ENCODE results near the gene CLUH. TPM values are rescaled to one million over a fixed set of nuclear protein-coding genes. Genes with fewer than 3 reads are reported as not detected.

The CLUH gene
- total RNA-seq, 2 experiments from 2014 or later: 34.4 to 34.8 TPM

DNA sequence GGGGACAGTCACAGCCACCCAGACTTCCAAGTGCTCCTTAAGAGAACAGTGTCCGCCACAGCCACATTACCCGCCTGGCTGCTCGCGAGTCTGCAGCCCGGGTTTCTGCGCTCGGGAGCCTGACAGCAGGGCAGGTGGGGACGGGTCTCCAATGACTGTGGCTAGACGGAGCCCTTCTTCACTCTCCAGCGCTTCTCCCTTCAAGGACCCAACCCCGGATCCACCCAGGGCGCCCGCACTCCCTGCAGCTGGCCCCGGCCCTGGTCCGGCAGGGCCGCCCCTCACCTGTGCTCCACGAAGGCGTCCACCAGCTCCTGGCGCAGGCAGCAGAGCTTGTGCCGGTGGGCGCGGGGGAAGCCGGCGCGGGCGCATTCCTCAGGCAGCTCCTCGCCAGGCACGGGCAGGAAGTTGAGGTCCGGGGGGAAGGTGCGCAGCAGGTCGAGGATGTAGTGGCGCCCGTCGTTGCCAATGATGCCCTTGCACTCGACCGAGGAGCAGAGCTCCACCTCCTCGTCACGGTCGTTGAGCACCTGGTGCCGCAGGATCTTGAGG, 13.9 kb downstream of the CLUH start:
- intact Hi-C loops (cut with DNase I, micrococcal nuclease): no loop called here
- H3K4me1 ChIP-seq (ENCODE audit: insufficient read depth, low read length): no peaks in the 10 kb centered on the region
- H3K27ac ChIP-seq (ENCODE audit: low read depth in 1 of 2, low read length in 2 of 2): no peak overlapping the region
- no peaks in the 10 kb centered on the region for H3K9me3 Mint-ChIP-seq
- no peaks in the 10 kb centered on the region for H3K27me3 Mint-ChIP-seq
- H3K4me1 Mint-ChIP-seq (ENCODE audit: low read depth): no peaks in the 10 kb centered on the region
- H3K9me3 ChIP-seq (ENCODE audit: control insufficient read depth in 1 of 2, insufficient read depth in 1 of 2, low read length in 2 of 2): no peaks in the 10 kb centered on the region
- no peak for ATAC-seq (ENCODE audit: poor library complexity)
- peak in 1 of 14 experiments; percentile 11 for DNase-seq
- no peak overlapping the region for H3K4me3 ChIP-seq (ENCODE audit: low read length)
- H3K27me3 ChIP-seq (ENCODE audit: control insufficient read depth in 1 of 2, insufficient read depth in 2 of 2, low read length in 2 of 2): no peaks in the 10 kb centered on the region
- CTCF ChIA-PET: no interaction called here
- TF ChIP-seq, protein P1, sequence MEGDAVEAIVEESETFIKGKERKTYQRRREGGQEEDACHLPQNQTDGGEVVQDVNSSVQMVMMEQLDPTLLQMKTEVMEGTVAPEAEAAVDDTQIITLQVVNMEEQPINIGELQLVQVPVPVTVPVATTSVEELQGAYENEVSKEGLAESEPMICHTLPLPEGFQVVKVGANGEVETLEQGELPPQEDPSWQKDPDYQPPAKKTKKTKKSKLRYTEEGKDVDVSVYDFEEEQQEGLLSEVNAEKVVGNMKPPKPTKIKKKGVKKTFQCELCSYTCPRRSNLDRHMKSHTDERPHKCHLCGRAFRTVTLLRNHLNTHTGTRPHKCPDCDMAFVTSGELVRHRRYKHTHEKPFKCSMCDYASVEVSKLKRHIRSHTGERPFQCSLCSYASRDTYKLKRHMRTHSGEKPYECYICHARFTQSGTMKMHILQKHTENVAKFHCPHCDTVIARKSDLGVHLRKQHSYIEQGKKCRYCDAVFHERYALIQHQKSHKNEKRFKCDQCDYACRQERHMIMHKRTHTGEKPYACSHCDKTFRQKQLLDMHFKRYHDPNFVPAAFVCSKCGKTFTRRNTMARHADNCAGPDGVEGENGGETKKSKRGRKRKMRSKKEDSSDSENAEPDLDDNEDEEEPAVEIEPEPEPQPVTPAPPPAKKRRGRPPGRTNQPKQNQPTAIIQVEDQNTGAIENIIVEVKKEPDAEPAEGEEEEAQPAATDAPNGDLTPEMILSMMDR (IDR thresholded peaks at IDR 0.05): no peak
- H3K36me3 ChIP-seq (ENCODE audit: insufficient read depth, low read length): peaks cover 62% of the 10 kb centered on the region
- no peak overlapping the region for H3K27ac Mint-ChIP-seq
- POLR2A ChIA-PET: no interaction called here
- H3K4me3 Mint-ChIP-seq: no peak overlapping the region
- peaks cover 37% of the 10 kb centered on the region for H3K36me3 Mint-ChIP-seq (ENCODE audit: low read depth)

DNA sequence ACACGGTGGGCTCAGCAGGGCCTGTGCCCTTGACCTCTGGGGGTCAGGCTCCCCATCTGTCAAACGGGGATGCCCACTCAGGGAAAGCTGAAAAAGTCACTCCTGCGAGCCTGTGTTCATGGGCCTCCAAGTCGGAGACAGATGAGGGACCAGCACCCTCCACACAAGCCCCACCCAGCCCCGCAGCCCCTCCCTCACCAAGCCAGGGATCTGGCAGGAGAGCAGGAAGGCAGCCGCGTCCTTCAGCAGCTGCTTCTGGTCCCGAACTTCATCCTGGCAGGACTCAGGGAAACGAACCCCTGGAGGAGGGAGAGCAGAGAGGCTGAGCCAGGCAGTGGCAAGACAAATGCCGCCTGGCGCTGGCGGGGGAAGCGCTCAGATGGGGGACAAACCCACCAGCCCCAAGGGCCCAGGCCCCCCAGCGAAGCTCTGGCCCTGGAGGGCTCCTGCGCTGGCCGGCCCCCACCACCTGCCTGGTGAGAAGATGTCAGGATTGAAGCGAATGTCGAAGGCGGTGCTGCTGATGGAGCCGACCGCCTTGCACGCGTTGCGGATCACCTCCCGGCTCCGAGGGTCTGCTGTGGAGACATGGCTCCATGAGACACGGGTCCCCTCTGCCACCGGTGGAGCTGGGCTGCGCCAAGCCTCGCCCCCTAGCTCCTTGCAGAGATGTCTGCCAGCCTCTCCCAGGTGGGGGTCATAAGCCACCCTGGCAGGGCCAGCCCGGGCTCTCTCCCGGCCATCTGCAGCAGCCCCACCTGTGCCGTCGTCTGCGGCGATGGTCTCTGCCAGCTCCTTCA, 15.4 kb downstream of the CLUH start:
- DNase-seq (peak in 1 of 14 experiments; percentile 31), ATAC-seq (ENCODE audit: poor library complexity) (no peak)
- no peak overlapping the region for H3K27ac Mint-ChIP-seq
- TF ChIP-seq, protein P1 (IDR thresholded peaks at IDR 0.05): no peak
- H3K4me1 ChIP-seq (ENCODE audit: insufficient read depth, low read length): no peaks in the 10 kb centered on the region
- peaks cover 30% of the 10 kb centered on the region for H3K36me3 Mint-ChIP-seq (ENCODE audit: low read depth)
- no peak overlapping the region for H3K4me3 ChIP-seq (ENCODE audit: low read length)
- peaks cover 60% of the 10 kb centered on the region for H3K36me3 ChIP-seq (ENCODE audit: insufficient read depth, low read length)
- POLR2A ChIA-PET: no interaction called here
- CTCF ChIA-PET: no interaction called here
- H3K27ac ChIP-seq (ENCODE audit: low read depth in 1 of 2, low read length in 2 of 2): no peak overlapping the region
- H3K9me3 Mint-ChIP-seq: no peaks in the 10 kb centered on the region
- H3K27me3 Mint-ChIP-seq: no peaks in the 10 kb centered on the region
- intact Hi-C loops (cut with DNase I, micrococcal nuclease): no loop called here
- H3K27me3 ChIP-seq (ENCODE audit: control insufficient read depth in 1 of 2, insufficient read depth in 2 of 2, low read length in 2 of 2): no peaks in the 10 kb centered on the region
- no peaks in the 10 kb centered on the region for H3K9me3 ChIP-seq (ENCODE audit: control insufficient read depth in 1 of 2, insufficient read depth in 1 of 2, low read length in 2 of 2)
- no peak overlapping the region for H3K4me3 Mint-ChIP-seq
- no peaks in the 10 kb centered on the region for H3K4me1 Mint-ChIP-seq (ENCODE audit: low read depth)

DNA sequence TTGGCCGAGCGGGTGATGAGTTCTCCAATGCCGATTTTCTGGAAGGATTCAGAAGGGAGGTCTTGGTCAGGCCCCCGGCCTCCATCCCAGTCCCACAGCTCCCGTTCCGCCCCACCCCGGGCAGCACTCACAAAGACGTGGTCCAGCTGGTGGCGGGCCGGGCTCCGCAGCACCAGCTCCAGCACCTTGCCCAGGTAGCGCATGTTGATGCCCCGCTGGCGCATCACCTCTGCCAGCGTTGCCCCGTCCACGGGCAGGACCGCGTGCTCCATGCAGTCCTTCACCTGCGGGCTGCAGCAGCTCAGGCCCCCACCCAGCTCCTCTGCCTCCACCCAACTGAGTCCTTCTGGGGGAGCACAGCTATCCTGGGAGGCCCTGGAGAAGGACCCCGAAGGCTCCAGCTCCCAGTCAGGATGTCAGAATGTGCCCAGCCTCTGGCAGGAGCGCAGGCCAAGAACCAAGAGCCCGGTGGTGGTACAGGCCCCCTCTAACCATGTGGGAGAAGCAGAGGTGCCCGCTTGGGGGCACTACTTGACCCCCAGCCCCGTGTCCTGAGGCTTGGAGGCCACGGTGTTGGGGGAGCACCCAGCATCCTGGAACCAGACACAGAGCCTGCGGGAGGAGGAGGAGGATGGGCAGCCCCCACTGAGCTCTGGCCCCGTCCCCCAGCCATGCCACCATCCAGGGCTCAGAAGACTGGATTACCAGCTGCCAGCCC, 16.2 kb downstream of the CLUH start:
- ATAC-seq (ENCODE audit: poor library complexity): no peak
- CTCF ChIA-PET: no interaction called here

More for the DNA sequence above, 16.2 kb downstream of the CLUH start:
- Mint-ChIP-seq H3K4me1 (ENCODE audit: low read depth) (no peaks in the 10 kb centered on the region), H3K36me3 (ENCODE audit: low read depth) (peaks cover 26% of the 10 kb centered on the region), H3K9me3 (no peaks in the 10 kb centered on the region), H3K4me3 (no peak overlapping the region), H3K27ac (no peak overlapping the region), H3K27me3 (no peaks in the 10 kb centered on the region)
- POLR2A ChIA-PET: interaction anchor here (0.8 kb wide), 1 partner anchor 11 kb away, joined by 3 read pairs; no protein-coding TSS in a partner anchor
- Histone ChIP-seq H3K36me3 (ENCODE audit: insufficient read depth, low read length) (peaks cover 60% of the 10 kb centered on the region), H3K4me3 (ENCODE audit: low read length) (no peak overlapping the region), H3K9me3 (ENCODE audit: control insufficient read depth in 1 of 2, insufficient read depth in 1 of 2, low read length in 2 of 2) (no peaks in the 10 kb centered on the region), H3K27me3 (ENCODE audit: control insufficient read depth in 1 of 2, insufficient read depth in 2 of 2, low read length in 2 of 2) (no peaks in the 10 kb centered on the region), H3K27ac (ENCODE audit: low read depth in 1 of 2, low read length in 2 of 2) (no peak overlapping the region), H3K4me1 (ENCODE audit: insufficient read depth, low read length) (peaks cover 3% of the 10 kb centered on the region)
- TF ChIP-seq, protein P1 (IDR thresholded peaks at IDR 0.05): no peak
- intact Hi-C loops (cut with DNase I, micrococcal nuclease): no loop called here
- DNase-seq: peak in 2 of 14 experiments; percentile 25 to 29

Measured in CD4-positive, alpha-beta T cell (primary cell).